ENCODE data around the gene CEP162. TPM values are rescaled to one million over a fixed set of nuclear protein-coding genes. Genes with fewer than 3 reads are reported as not detected.
"Not testable (repeated sequence)": the region's sequence is repeated elsewhere in the genome, so short reads cannot be mapped to it uniquely, and the experiment has no call there.

The CEP162 gene
- total RNA-seq, 2 donors from 2014 or later, result 6.8 to 7.1 TPM

- Histone ChIP-seq H3K4me3 (no peak overlapping the region), H3K9me3 (no peaks in the 10 kb centered on the region), H3K4me1 (no peaks in the 10 kb centered on the region), H3K9ac (ENCODE audit: low read depth in 2 of 2, low read length in 2 of 2) (no peak overlapping the region), H3K27ac (no peak overlapping the region), H3K36me3 (no peaks in the 10 kb centered on the region), H3K27me3 (no peaks in the 10 kb centered on the region)
- no peak for DNase-seq
- intact Hi-C loops (cut with DNase I), result no loop called here
- TF ChIP-seq CTCF (IDR thresholded peaks at IDR 0.05), result no peak
Observed at GRCh38 chr6:84204011-84204410, 23.4 kb downstream of the CEP162 start.

- H3K9ac ChIP-seq (ENCODE audit: low read depth in 2 of 2, low read length in 2 of 2); H3K4me1 ChIP-seq; H3K27me3 ChIP-seq; H3K9me3 ChIP-seq; intact Hi-C loops (cut with DNase I); DNase-seq; H3K36me3 ChIP-seq; H3K27ac ChIP-seq; H3K4me3 ChIP-seq: not testable (repeated sequence)
Observed at GRCh38 chr6:84199987-84200386, 27.5 kb downstream of the CEP162 start.

- TF ChIP-seq CTCF (IDR thresholded peaks at IDR 0.05), result no peak
- Histone ChIP-seq H3K27me3 (no peaks in the 10 kb centered on the region), H3K9me3 (no peaks in the 10 kb centered on the region), H3K4me1 (no peaks in the 10 kb centered on the region), H3K4me3 (no peak overlapping the region), H3K9ac (ENCODE audit: low read depth in 2 of 2, low read length in 2 of 2) (no peak overlapping the region), H3K36me3 (no peaks in the 10 kb centered on the region), H3K27ac (no peak overlapping the region)
- intact Hi-C loops (cut with DNase I), result no loop called here
- DNase-seq, result no peak
Observed at GRCh38 chr6:84197708-84198107, 29.7 kb downstream of the CEP162 start.

- intact Hi-C loops (cut with DNase I), result no loop called here
- no peak overlapping the region for H3K9ac ChIP-seq (ENCODE audit: low read depth in 2 of 2, low read length in 2 of 2)
- no peaks in the 10 kb centered on the region for H3K4me1 ChIP-seq
- no peaks in the 10 kb centered on the region for H3K27me3 ChIP-seq
- H3K9me3 ChIP-seq, result no peaks in the 10 kb centered on the region
- TF ChIP-seq CTCF (IDR thresholded peaks at IDR 0.05), result no peak
- H3K27ac ChIP-seq, result no peak overlapping the region
- H3K36me3 ChIP-seq, result no peaks in the 10 kb centered on the region
- H3K4me3 ChIP-seq, result no peak overlapping the region
- DNase-seq, result no peak
Observed at GRCh38 chr6:84193114-84193708, 34.2 kb downstream of the CEP162 start.

GRCh38 chr6:84191802-84192201 lies 35.6 kb downstream of the CEP162 start:
- Histone ChIP-seq H3K4me1 (no peaks in the 10 kb centered on the region), H3K36me3 (no peaks in the 10 kb centered on the region), H3K9ac (ENCODE audit: low read depth in 2 of 2, low read length in 2 of 2) (no peak overlapping the region), H3K27ac (no peak overlapping the region), H3K27me3 (no peaks in the 10 kb centered on the region), H3K9me3 (no peaks in the 10 kb centered on the region), H3K4me3 (no peak overlapping the region)
- TF ChIP-seq CTCF (IDR thresholded peaks at IDR 0.05), result no peak
- no peak for DNase-seq
- intact Hi-C loops (cut with DNase I), result no loop called here

GRCh38 chr6:84189356-84189755 lies 38.1 kb downstream of the CEP162 start:
- intact Hi-C loops (cut with DNase I); H3K27me3 ChIP-seq; H3K36me3 ChIP-seq; H3K4me1 ChIP-seq; H3K9ac ChIP-seq (ENCODE audit: low read depth in 2 of 2, low read length in 2 of 2); H3K27ac ChIP-seq; H3K4me3 ChIP-seq; DNase-seq; H3K9me3 ChIP-seq: not testable (repeated sequence)
